IPS DF 6.9 (cell line): ENCODE results near the gene WSCD2.

ENCODE experiments used
- DNase-seq: peaks from one replicate; pipeline ENCODE4 v3.0.0-alpha.2; 2013; ENCODE audit warnings: low read depth, low spot score
- H3K27ac ChIP-seq: one replicate; pipeline ENCODE4 v1.5.1; 2013; ENCODE audit warnings: low read length, control low read depth
- H3K27me3 ChIP-seq: 2 replicates; pipeline ENCODE4 v1.6.1; 2013; ENCODE audit warnings: mild to moderate bottlenecking, low read length; ENCODE audit not compliant: control insufficient read depth, insufficient read depth
- H3K36me3 ChIP-seq: 2 replicates; pipeline ENCODE4 v1.6.1; 2013; ENCODE audit warnings: low read length; ENCODE audit not compliant: control insufficient read depth, insufficient read depth
- H3K4me1 ChIP-seq: 2 replicates; pipeline ENCODE4 v1.6.1; 2013; ENCODE audit warnings: low read length; ENCODE audit not compliant: control insufficient read depth, insufficient read depth
- H3K4me3 ChIP-seq: 2 replicates; pipeline ENCODE4 v1.5.1; 2013; ENCODE audit warnings: mild to moderate bottlenecking, low read length
- H3K9me3 ChIP-seq: 2 replicates; pipeline ENCODE4 v1.6.1; 2013; ENCODE audit warnings: low read length, inconsistent platforms; ENCODE audit not compliant: control insufficient read depth, insufficient read depth
- WGBS: extraction: QIAGEN DNeasy Blood & Tissue Kit; methylation state at CpG from one replicate; pipeline ENCODE4 v1.1.7; 2013; ENCODE audit warnings: mixed read lengths, missing lambda C conversion rate; ENCODE audit not compliant: insufficient read length, insufficient coverage; 5-methylcytosine and 5-hydroxymethylcytosine counted together

The WSCD2 gene

DNA sequence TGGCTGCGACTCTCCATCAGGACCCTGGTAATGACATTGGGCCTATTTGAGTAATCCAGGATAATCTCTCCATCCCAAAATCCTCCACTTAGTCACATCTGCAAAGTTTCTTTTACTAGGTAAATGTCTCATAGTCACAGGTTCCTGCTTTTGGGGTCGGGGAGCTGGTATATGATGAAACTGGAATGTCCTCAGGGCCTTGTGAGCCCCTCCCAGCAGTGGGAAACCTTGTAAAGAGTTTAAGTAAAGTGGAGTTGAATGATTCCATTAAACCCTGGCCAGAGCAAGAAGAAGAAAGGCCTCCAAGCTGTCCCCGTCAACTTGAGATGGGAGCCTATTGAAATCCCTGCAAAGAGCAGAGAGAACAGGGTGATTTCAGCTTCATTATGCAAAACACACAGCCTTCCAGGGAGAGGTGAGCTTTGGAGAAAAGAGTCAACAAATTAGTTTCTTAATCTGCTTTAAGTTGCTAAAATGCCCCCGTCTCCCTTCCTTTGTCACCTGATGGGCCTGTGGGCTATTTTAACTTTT, 12.6 kb downstream of the WSCD2 start:
- Histone ChIP-seq H3K27ac (no peak overlapping the region), H3K4me3 (no peak overlapping the region), H3K4me1 (no peaks in the 10 kb centered on the region), H3K9me3 (no peaks in the 10 kb centered on the region), H3K36me3 (no peaks in the 10 kb centered on the region), H3K27me3 (no peaks in the 10 kb centered on the region)
- WGBS: no CpG with 5 or more reads among the region's 4 CpGs
- no peak for DNase-seq

GRCh38 chr12:108143144-108143543, 14.1 kb downstream of the WSCD2 start:
- Histone ChIP-seq H3K36me3 (no peaks in the 10 kb centered on the region), H3K4me3 (no peak overlapping the region), H3K27ac (no peak overlapping the region), H3K9me3 (no peaks in the 10 kb centered on the region), H3K4me1 (no peaks in the 10 kb centered on the region), H3K27me3 (no peaks in the 10 kb centered on the region)
- DNase-seq: no peak
- WGBS: no CpG with 5 or more reads among the region's 1 CpG

DNA sequence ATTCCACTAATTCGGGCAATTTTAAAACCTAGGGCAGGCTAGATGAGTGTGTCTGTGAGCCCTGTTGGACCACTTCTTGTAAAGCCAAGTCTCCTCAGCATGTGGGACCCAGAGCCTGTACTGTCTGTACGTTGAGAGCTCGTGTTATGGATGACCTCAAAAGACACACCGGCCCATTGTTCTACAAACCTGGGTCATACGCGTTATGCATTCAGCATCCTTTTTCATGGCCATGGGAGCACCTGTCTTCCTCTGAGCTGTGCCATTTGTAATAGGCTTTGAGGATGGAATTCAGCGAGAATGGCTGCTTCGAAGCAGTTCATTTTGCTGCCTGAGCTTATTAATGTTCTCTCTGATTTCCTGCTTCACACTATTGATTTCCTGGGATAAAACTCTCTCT, 15.0 kb downstream of the WSCD2 start:
- H3K4me3 ChIP-seq: no peak overlapping the region
- H3K27me3 ChIP-seq: no peaks in the 10 kb centered on the region
- H3K36me3 ChIP-seq: no peaks in the 10 kb centered on the region
- H3K9me3 ChIP-seq: no peaks in the 10 kb centered on the region
- no peak overlapping the region for H3K27ac ChIP-seq
- H3K4me1 ChIP-seq: no peaks in the 10 kb centered on the region
- no peak for DNase-seq
- WGBS: no CpG with 5 or more reads among the region's 8 CpGs

- WGBS: no CpG with 5 or more reads among the region's 2 CpGs
- Histone ChIP-seq H3K27me3 (no peaks in the 10 kb centered on the region), H3K36me3 (no peaks in the 10 kb centered on the region), H3K27ac (no peak overlapping the region), H3K4me3 (no peak overlapping the region), H3K4me1 (no peaks in the 10 kb centered on the region), H3K9me3 (no peaks in the 10 kb centered on the region)
- no peak for DNase-seq
Observed at GRCh38 chr12:108145011-108145410, 15.9 kb downstream of the WSCD2 start.

- Histone ChIP-seq H3K27ac (no peak overlapping the region), H3K4me3 (no peak overlapping the region), H3K36me3 (no peaks in the 10 kb centered on the region), H3K27me3 (no peaks in the 10 kb centered on the region), H3K4me1 (no peaks in the 10 kb centered on the region), H3K9me3 (no peaks in the 10 kb centered on the region)
- no peak for DNase-seq
- no CpG with 5 or more reads among the region's 6 CpGs for WGBS
Observed at GRCh38 chr12:108146035-108146893, 17.2 kb downstream of the WSCD2 start.

- H3K9me3 ChIP-seq: no peaks in the 10 kb centered on the region
- no peak overlapping the region for H3K4me3 ChIP-seq
- H3K36me3 ChIP-seq: no peaks in the 10 kb centered on the region
- no peak overlapping the region for H3K27ac ChIP-seq
- WGBS: no CpG with 5 or more reads among the region's 5 CpGs
- no peak for DNase-seq
- no peaks in the 10 kb centered on the region for H3K27me3 ChIP-seq
- H3K4me1 ChIP-seq: no peaks in the 10 kb centered on the region
Observed at GRCh38 chr12:108147279-108147678, 18.2 kb downstream of the WSCD2 start.

DNA sequence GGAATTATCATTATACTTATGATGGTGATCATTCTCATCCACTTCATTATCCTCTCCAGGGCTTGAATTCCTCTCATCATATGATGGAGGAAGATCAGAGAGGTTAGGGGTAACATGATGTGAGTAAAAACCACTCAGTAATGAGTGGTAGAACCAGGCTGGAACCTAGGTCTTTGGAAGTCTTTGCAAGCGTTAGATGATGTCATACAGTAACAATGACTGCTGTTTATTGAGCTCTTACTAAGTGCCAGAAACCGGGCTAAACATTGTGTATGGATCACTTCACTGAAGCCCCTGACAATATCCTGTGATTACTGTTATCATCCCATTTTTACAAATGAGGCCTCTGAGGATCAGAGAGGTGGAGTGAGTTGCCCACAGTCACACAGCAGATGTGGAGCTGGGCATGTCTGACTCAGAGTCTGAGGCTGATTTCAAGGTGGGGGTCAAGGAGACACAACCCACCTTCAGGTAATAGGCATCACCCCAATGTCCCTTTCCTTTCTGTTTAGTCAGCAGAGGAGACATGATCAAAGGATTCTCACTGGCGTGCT, 19.5 kb downstream of the WSCD2 start:
- Histone ChIP-seq H3K4me1 (no peaks in the 10 kb centered on the region), H3K27ac (no peak overlapping the region), H3K27me3 (no peaks in the 10 kb centered on the region), H3K4me3 (no peak overlapping the region), H3K9me3 (no peaks in the 10 kb centered on the region), H3K36me3 (no peaks in the 10 kb centered on the region)
- no CpG with 5 or more reads among the region's 3 CpGs for WGBS
- DNase-seq: no peak

- no peak overlapping the region for H3K27ac ChIP-seq
- DNase-seq: no peak
- H3K9me3 ChIP-seq: no peaks in the 10 kb centered on the region
- no peaks in the 10 kb centered on the region for H3K36me3 ChIP-seq
- no peaks in the 10 kb centered on the region for H3K4me1 ChIP-seq
- WGBS: no CpG with 5 or more reads among the region's 7 CpGs
- no peaks in the 10 kb centered on the region for H3K27me3 ChIP-seq
- no peak overlapping the region for H3K4me3 ChIP-seq
Observed at GRCh38 chr12:108150436-108150835, 21.3 kb downstream of the WSCD2 start.

- no peaks in the 10 kb centered on the region for H3K4me1 ChIP-seq
- no peaks in the 10 kb centered on the region for H3K9me3 ChIP-seq
- no peaks in the 10 kb centered on the region for H3K36me3 ChIP-seq
- no peak for DNase-seq
- no peak overlapping the region for H3K4me3 ChIP-seq
- WGBS: no CpG with 5 or more reads among the region's 12 CpGs
- H3K27me3 ChIP-seq: no peaks in the 10 kb centered on the region; the same call in 1 of the 2 replicates
- H3K27ac ChIP-seq: no peak overlapping the region
Observed at GRCh38 chr12:108151533-108152169, 22.6 kb downstream of the WSCD2 start.

DNA sequence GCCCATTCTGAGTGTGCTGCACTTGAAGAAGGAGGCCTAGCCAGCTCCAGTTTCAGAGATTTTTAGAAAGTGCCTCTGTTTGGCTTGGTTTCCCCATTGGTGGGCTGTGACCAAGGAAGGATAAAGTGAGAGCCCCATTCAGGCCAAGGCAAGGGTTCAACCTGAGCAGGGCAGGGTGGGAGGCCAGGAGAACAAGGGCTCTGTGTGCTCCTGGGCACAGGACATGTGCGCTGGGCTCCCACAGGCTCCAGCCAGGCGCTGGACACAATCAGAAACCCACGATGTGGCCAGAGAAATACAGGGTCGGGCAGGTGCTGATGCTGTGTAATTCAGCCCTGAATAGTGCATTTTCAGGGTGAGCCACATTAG, 23.1 kb downstream of the WSCD2 start:
- H3K4me1 ChIP-seq: no peaks in the 10 kb centered on the region
- H3K9me3 ChIP-seq: no peaks in the 10 kb centered on the region
- no peaks in the 10 kb centered on the region; the same call in 1 of the 2 replicates for H3K27me3 ChIP-seq
- H3K4me3 ChIP-seq: no peak overlapping the region
- H3K36me3 ChIP-seq: no peaks in the 10 kb centered on the region
- no peak for DNase-seq
- H3K27ac ChIP-seq: no peak overlapping the region
- WGBS: no CpG with 5 or more reads among the region's 4 CpGs
